Islet of Langerhans (tissue), 1 donor: ENCODE measurements around the gene TSHZ3.

ENCODE experiments used
- FAIRE-seq: peaks from one replicate; lab custom pipeline; 2011; peaks lifted over from hg19 to GRCh38; lab: Jason Lieb, UNC

TSHZ3 gene

DNA sequence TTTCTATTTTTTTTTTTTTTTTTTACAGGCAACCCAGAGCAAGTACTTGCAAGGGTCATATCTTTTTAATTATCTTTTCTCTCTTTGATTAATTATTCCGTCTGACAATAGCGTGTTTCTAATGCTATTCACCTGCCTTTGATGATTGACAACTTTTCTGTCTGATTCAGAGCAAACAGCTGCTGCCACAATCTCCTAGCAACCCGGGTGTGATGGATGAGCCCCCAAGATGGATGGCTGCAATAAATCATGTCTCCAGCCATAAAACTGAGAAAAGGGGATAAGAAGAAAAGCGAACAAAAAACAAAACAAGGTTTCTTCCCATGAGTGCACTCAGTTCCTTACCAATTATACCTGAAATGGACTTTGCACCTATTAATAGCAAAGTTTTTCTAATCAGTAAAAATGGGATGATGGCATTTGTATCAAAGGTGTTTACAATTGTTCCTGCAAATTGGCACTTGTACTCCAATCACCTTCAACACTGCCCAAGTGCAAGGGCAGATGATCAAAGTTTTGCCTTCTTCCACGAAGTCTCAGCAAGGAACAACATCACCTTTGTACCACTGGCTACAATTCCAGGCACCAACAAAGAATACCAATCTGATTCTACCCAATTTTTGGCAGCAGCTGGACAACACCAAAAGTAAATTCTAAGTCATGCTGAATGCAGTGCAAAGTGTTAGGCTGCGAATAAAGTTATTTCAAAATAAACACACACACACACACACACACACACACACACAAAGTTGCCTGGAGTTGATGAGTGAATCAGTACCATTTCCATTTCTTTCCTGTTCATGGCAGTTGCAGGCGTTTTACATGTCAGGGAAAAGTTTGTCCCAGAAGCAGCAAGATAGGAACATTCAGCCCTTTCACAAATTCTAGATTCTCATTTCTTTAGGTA, 12.0 kb downstream of the TSHZ3 start:
- FAIRE-seq, result no peak

DNA sequence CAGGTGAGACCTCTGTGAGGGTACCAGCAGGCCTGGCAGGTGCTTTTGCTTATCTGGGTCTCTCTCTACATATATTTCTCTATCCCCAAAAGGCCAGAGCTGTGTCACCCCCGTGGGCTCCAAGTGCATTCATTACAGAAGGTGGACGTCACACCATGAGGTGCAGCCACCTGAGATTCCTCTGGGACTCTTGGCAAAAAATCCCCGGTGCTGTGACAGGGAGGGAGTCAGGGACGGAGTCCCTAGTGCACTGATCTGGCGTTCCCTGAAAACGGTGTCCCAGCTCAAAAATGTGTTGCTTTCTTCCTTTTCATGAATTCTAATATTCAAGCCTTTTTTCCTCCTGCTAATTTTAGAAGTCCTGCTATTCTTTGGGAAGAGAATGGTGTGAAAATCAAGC, 13.5 kb downstream of the TSHZ3 start:
- FAIRE-seq, result no peak

DNA sequence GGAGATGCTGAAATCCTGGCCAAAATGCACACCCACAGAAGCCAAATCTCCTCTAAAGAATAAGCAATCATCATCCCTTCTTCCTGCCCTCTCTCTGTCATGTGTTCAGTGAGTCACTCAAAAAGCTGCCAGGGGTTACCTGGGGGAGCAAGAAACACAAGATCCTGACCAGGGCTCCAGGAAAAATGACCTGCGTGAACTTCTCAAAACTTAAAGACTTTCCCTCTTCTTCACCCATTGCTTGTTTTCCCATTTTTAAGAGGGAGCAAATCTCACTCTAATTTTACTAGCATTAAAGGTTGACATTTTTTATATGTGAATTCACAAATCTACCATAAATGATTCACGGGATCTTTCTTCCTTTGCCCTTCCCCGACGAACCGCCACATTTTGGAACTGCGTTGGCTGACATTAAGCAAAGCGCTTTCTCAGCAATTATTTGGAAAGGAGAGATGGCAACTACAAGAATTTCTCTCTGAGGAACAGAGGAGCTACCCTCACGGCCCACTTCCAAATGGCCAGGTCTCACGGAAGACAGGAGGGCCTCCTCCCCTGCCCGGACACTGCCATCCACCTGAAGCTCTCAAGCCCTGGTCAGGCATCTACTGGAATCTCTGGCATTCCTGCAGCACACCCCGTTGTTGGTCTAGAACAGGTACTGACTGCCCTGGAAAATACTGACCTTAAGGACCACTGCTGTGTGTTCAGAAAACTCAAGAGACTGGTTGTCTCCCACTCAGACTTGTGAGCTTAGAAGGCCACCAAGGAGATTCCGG, 14.2 kb downstream of the TSHZ3 start:
- no peak for FAIRE-seq

DNA sequence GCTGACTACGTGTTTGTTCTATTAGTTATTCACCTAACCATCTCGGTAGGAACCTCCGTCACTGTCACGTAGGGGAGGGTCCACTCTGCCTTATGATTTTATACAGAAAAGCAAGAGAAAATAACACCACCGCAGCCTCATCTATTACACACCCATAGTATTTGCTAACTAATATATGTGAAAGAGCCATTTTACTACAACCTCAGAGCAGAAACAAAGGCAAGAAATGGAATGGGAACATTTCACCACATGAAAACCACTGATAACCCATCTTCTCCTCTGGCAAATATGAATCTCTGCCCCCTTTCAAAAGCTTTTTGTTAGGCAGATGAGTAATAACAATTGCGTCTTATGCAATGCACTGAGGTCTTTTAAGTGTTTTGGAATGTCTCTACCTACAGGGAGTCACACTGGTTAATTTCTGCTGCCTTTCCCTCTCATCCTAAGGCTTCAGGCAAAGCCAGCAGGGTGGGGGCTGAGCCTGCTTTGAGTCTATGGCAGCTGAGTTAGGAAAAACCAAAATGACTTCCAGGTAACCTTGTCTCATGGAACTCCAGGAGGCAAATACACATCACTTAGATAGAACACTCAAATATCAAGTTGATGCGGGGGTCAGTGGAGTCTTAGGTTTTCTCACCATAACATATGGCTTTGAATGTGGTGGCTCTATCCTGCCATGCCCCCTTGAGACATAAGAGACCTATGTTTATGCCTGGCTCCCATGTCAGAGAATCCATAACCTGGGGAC, 15.0 kb downstream of the TSHZ3 start:
- no peak for FAIRE-seq

DNA sequence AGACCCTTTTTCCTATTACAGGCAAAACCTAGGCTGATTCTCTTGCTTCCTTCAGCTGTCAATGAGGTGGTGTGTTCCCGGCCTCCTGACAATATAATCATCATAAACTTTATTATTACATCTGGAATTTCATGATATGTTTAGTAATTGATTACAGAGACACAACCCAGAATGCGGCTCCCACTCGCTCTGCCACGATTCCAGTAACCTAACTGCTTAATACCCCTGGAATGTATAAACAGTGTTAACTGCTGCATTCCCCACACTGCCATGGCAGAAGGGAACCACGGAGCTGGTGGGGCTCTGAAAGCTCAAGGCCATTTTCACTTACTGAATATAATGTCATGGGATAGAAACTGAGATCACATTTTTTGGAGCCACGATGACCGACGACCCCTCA, 17.1 kb downstream of the TSHZ3 start:
- no peak for FAIRE-seq

DNA sequence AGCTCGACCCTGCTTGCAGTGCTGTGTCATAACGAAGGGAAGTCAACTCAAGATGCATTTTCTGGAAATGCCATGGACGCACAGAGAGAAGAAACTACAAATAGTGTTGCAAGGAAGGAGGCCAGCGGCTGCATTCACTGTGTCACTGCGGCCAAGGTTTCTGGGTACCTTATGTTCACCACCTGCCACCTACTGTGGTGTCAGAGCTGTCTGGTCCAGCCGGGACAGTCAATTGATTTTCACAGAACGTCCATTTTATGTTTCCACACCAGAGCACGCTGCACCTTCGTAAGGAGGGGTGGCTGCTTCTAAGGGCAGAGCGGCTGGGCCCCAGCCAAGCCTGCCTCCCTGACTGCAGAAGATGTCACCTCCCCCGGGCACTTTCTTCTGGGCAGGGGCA, 17.7 kb downstream of the TSHZ3 start:
- FAIRE-seq, result no peak

DNA sequence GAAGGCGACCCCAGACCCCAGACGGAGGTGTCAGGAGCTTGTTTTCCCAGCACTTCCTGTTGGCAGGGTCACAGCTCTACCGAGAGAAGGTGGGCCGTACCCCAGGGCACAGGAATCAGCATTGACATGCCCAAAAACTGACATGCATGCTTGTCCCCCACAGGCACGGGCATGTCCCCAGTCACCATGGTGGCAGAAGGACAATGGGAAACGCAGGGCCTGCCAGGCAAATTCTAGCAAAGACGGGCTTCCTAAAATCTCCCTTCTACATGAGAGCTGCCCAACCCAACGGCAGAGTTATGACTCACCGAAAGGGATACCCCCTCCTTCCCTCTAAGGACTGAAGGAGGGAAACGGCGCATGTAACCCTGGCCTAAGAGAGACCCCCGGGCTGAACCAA, 18.5 kb downstream of the TSHZ3 start:
- no peak for FAIRE-seq

DNA sequence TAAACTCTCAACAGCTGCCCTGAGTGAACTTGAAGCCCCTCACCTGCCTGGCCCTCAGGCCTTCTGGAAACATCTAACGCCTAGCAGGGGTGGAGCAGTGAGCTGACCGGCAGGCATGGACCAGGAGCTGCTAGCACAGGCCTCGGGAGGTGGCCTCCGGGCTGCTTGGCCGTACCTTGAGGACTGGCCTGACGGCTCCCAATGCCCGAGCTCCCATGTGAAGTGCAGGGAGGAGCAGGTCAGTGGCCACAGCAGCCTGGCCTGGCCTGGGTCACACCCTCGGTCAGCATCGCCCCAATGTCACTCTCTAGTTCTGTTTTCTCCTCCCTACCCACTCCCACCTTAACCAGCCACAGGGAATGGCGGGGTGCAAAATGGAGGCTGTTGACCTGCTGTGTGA, 19.0 kb downstream of the TSHZ3 start:
- no peak for FAIRE-seq

DNA sequence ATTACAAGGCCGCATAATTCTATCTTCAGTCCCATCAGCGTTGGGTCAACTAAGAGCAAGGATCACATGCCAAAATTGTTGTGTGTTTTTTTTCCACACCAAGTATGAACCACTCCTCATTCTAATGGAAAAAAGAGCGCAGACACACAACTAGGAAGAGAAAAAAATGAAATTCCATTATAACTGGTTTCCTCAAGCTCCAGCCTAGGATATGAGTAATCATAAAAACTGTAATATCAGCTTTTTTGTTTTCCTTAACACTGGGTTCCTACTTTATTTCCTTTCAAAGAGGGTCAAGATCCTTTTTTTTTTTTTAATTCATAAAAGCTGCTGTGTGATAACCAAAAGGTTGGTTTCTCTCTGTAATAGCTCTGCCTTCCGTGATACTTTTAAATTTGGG, 19.4 kb downstream of the TSHZ3 start:
- FAIRE-seq, result no peak

DNA sequence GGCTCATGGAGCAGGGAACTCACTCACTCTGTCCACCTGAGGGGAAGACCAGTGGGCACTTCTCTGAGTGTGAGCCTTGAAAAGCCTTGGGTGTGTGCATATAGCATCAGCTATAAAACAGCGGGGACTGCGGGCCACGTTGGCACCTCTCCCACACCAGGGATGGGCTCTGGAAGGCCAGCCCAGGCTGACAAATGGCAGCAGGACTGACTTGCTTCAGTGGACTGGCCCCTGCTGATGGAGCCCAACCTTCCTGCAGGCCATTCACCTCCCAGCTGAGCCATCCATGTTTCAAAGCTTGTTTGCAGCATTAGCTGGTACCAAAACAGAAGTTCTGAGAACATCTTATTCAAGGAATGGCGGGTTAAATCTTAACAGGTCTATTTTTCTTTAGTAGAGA, 21.0 kb downstream of the TSHZ3 start:
- no peak for FAIRE-seq

DNA sequence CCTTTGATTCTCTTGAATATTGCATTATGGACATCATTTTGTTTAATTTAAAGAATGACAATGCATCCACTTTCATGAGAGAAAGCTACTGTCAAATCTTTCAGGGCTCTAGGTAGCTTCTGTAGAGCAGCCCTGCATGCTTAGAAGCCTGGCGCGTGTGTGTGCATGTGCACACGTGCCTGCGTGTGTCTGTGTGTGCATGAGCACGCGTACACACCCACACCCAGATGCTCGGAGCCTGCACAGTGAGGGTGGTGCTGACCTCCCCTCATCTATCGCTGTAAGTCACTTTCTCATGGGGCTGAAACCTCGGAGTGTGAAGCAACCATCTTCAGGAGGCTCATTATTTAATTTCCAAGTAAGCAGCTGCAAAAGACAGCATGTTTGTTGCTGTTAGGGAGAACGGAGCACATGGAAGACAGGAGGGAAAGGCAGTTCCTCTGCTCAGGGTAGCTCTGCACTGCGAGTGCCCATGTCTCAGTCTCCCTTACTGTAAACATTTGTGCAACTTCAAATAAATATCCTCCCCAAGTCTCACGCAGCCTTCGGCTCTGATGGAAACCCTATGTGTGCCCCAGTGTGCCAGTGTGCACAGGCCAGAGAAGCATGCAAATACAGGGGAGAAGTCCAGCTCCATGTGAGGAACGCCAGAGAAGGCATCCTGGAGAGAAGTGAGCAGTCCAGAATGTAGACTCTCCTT, 22.8 kb downstream of the TSHZ3 start:
- no peak for FAIRE-seq

DNA sequence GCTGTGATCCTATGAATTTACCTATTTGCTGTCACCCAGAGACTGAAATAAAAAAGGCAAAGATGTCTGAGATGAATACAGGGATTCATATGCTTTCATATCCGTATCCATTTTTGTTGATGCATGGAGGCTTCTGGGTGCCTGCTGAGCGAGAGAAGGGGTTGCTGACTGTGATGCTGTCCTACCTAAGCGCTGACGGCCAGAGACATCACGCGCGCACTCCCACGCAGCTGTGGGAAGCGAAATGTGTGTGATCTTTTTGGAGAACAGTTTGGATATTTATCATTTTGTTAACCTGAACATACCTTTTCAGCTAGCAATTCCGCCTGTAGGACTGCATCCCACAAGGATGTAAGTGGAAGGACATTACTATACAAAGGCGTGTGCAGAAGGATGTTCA, 23.9 kb downstream of the TSHZ3 start:
- no peak for FAIRE-seq

DNA sequence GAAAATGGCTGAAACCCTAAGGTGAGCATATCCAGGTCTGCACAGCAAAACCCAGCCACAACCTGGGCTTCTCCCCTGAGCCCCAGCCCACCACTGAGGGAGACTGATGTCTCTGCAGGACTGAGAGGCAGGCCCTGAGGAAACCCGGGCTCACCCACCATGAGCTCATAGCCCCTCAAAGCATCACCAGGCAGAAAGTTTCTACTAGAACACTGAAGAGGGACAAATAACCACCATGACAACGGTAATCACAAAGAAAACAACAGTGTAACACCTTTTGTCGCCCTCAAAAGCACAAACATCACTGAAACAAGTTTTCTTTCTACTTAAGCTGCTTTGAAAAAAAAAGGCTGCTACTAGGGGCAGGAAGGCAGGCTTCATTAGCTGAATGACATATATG, 29.8 kb downstream of the TSHZ3 start:
- no peak for FAIRE-seq

DNA sequence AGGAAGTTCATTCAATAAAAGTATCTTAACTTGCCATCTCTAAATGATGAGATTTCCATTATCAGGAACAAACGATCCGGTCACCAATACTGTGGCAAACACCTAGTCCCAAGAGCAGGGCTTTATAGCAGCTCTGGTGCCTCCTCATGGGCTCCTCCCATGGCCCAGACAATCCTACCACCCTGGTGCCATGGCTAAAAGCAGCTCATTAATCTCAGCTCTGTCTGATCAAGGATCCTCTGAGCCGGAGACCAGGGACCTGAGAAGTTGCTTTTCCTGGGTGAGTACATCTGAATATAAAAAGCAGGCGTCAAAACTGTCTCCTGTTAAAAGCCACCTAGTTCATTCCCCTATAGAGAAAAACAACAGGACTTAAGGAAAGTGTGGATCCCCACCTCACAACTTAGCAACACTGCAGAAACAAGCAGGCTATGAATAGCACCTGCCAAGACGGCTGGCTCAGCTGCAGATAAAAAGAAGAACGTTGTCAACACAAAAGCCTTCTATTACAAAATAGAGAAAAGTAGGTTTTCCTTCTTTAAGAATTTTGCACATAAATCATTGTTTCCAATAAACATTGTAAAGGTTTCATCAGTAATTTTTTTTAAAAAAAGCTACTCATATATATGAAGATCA, 30.3 kb downstream of the TSHZ3 start:
- FAIRE-seq, result no peak

DNA sequence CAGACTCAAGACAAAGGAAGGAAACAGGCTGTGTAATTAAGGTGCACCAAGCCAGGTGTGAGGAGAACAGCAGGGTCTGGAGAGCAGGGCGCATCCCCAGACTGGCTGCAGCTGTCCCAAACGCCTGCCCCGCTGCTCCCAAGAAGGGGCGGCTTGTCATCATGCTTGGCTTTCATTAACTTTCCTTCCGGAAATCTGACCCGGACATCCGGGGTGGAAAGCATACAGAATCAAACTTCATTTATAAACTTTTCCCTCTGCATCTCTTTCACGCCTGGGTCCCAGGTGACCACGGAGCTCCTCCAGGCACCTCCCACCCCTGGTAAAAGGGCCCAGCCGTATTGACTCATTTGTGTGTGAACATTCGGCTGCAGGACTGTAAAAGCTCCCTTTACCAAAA, 31.7 kb downstream of the TSHZ3 start:
- FAIRE-seq, result no peak

DNA sequence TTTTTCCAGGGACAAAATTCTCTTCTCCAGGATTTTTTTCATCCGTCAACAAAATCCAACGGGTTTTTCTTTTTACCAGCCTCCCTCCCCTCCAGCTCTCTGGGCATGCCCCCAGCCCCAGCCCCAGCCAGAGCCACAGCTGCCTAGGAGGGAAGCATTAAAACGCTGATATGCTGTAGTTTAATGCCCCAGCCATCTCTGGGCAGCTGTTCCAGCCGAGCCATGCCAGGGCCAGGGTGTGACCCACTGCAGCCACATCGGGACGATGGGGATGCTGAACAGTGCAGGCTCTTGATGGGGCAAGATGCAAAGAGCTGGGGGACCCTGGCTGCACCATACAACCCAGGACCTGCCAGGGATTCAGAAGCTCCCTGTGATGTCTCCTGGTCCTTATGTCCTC, 32.1 kb downstream of the TSHZ3 start:
- FAIRE-seq, result no peak

DNA sequence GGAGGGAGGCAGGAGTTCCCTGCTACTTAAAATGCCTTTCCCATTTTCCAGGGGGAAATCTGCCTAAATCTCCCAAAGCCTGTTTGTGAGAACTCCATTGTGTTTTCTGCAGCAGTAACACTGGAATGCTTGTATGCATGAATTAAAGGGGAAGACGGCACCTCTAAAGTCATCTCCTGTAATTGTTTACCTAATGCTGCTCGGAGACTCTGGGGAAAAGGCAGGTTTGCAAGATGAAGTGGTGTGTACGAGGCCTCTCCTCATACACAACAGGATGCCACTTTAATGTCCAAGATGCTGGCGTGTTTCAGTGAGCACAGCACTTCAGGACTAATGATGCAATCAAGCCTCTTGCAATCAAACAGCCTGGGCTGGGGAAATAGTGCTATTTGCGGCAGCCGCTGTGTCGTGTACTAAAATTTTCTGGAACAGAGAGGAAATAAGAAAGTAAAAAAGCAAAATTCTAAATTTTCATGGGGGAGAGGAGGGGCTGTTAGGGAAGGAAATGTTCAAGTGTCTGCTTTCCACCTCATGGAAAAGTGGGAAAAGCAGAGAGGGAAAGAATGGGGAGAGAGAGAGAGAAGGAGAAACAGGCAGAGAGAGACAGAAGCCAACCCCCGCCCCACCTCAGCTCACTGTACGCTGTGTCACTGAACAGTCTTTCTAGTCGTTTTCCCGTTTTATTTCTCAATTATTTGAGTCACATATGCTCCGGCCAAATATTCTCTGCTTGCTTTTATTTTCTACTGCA, 32.9 kb downstream of the TSHZ3 start:
- no peak for FAIRE-seq

DNA sequence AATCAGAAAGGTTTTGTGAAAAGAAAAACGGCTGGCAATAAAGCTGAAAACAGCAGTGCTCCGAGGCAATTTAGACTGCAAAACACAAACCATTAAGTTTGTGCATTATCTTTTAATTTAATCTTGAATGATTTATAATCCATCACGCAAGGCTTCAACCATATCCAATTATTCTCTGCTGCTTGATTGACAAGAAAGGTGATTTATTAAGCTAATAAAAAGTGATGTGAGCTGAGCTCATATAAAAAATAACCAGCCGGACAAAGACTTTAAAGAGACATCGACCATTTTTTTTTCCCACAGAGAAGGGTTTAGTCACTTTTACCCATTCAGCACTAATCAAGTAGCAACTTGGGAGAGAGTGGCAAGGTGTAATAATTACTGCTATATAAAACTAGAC, 33.6 kb downstream of the TSHZ3 start:
- no peak for FAIRE-seq

DNA sequence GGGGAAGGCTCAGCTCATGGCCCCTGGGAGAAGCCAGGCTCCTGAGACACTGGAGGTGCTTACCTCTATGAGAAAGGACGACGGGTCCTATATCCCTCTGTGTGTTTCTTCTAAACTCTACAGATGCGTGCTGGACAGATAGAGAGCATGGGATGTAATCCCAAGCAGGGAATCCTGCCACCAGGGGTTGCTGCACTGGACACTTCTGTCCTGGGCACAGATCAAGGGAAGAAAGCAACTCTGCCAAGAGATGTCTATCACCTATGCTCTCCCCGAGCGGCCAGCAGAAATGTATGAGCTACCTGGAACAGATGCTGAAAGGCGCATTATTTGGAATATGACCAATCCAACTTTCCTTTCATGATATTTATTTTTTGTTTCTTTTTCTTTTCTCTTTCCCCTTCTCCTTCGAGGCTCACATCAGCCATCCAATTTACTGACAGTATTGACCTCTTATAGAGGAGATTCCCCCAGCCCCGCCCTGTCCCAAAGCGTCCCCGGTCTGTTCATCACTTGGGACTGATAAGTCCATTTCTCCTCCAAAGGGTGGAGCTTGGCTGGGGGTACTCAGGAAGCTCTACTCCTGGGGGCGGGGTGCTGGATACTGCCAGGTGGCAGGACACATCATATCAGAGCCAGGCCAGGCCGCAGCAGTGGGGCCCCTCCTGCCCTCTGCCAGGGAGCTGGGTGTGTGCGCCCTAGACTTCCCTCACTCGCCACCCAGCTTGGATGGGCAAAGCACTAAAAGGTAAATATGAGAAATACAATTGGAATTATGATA, 34.2 kb downstream of the TSHZ3 start:
- FAIRE-seq, result no peak

DNA sequence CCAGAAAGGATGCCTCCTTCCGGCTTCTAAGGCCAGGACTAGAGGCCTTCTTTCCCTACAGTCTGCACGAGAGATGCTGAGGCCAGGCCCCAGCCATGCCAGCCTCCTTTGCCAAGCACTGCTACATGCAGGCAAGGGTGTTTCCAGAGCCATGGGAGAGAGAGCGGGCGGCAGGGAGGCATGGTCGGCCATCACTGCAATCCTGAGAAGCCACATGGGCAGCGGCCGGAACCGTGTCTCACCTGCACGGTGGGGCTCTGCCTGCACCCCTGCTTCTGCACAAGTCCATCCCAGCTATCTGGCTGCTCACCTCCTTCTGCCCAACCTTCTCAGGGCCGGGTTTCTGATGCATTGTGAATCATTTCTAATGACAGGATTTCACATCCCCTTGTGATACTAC, 35.1 kb downstream of the TSHZ3 start:
- FAIRE-seq, result no peak
